Omental fat pad (tissue), 4 donors: ENCODE data around the gene FGD3. TPM values are rescaled to one million over a fixed set of nuclear protein-coding genes. Genes with fewer than 3 reads are reported as not detected.

ENCODE experiments used
- ATAC-seq: fragments of 150-250 bp; one replicate; pipeline ENCODE4 v1.9.1; 2016; ENCODE audit warnings: mild to moderate bottlenecking, moderate library complexity; ENCODE audit not compliant: low FRiP score
- DNase-seq: peaks from one replicate; pipeline ENCODE4 v3.0.0-alpha.2; 2019; ENCODE audit warnings: low spot score
- total RNA-seq, 4 donors: library from RNA; depleted of rRNA; stranded (reverse); fragments of >200 nt; gene quantifications; one replicate each; pipeline ENCODE4 v1.1.0, GENCODE V29; 2016
- TF ChIP-seq, protein P1 (sequence below), 3 donors: fragments of 450-650 bp; IDR thresholded peaks; one replicate each; pipeline ENCODE4 v1.5.1; 2016 to 2017; ENCODE audit warnings: antibody characterized with exemption in 3 of 3, mild to moderate bottlenecking in 3 of 3, moderate library complexity in 2 of 3

The FGD3 gene
- total RNA-seq, 4 donors from 2014 or later = 5.4 to 26.5 (median 8.9) TPM

DNA sequence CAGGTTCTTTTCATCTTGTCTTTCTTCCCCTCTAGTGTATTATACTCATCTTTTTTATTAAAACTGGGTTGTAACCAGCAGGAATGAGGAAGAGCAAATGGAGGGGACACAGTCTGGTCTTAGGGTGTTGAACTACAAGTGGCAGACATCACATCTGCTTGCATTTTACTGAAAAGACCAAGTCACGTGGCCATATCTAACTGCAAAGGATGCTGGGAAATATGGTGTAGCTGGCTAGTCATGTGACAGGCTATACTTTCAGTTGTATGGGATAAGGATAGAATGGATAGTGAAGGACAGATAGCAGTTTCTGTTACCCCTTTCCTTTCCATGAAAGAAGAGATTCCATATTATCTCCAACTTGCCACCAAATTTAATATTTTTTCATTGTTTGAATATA lies 13.0 kb upstream of the FGD3 start:
- DNase-seq (no peak), ATAC-seq (no peak)
- TF ChIP-seq, protein P1, sequence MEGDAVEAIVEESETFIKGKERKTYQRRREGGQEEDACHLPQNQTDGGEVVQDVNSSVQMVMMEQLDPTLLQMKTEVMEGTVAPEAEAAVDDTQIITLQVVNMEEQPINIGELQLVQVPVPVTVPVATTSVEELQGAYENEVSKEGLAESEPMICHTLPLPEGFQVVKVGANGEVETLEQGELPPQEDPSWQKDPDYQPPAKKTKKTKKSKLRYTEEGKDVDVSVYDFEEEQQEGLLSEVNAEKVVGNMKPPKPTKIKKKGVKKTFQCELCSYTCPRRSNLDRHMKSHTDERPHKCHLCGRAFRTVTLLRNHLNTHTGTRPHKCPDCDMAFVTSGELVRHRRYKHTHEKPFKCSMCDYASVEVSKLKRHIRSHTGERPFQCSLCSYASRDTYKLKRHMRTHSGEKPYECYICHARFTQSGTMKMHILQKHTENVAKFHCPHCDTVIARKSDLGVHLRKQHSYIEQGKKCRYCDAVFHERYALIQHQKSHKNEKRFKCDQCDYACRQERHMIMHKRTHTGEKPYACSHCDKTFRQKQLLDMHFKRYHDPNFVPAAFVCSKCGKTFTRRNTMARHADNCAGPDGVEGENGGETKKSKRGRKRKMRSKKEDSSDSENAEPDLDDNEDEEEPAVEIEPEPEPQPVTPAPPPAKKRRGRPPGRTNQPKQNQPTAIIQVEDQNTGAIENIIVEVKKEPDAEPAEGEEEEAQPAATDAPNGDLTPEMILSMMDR (IDR thresholded peaks at IDR 0.05) = no peak

DNA sequence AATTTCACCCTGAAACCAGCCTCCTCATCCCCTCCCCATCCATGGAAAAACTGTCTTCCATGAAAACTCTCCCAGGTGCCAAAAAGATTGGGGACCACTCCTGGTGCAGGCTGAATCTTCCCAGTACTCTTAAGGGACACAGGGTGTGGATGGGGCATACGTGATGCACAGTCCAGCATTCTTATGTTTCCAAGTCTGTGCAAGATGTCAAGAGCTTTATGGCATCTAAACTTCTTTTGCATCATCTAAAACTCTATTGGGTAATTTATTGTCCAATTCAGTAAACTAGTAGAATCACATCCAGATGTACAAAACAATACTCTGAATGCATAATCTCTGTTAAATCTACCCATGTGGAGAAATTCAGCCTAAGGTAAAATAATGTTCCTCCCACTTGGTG lies 9.3 kb upstream of the FGD3 start:
- DNase-seq = no peak
- ATAC-seq = no peak
- TF ChIP-seq, protein P1 (IDR thresholded peaks at IDR 0.05) = no peak

DNA sequence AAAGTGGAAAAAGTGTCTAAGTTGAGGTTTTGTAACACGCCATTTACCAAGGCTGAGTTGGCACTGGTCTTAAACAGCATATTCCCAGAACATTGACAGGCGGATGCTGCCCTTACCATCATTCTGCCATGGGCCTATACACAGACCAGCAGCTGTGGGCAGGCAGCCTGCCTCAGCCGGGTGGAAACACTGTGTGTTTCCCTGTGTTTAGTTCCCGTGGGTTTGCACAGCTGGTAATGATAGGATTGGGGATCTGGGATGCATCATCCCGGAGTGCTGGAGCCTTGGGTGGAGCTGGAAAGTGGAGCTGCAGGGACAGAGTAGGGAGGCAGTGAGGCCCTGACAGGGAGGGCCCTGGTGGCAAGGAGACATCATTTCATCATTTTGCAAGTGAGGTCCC lies 5.5 kb upstream of the FGD3 start:
- ATAC-seq (no peak), DNase-seq (no peak)
- TF ChIP-seq, protein P1 (IDR thresholded peaks at IDR 0.05) = no peak

DNA sequence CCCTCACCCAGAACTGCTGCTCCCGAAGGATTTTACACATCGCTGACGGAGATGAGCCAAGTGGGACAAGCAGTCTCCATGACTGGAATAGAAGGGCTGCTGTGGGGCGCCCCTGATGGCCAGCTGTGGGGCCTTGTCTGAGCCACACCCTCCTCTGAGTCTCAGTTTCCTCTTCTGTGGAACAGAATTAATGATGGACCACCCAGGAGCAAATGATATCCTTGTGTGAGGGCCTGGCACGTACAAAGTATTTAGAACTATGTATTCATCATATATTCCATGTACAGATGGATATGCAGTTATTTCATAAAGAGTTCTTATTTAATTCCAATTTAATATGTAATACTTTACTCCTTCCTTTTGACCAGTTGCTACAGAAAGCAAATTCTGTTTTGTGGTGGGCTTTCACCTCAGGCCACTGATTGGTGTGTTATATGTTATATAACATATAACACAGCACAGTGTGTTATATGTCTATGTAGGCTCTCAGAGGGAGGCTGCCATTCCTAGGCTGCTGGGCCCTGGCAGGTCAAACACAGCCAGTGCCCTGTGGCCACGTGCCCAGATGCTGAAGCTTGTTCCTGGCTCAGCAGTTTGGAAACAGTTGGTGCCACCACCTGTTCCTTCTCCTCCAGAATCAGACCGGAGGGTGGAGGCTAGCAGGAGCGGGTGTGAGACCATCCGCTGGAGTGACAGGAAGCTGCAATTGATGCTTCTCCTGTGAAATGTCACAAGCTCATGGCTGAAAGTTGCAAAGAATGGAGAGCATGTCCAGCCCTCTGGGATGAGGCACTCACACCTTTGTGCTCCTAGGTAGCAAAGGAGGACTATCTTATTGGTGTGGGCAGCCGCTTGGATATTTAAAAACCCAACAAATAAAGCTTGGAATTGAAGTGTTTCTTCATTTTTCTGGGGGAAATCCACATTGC lies 4.4 kb upstream of the FGD3 start:
- DNase-seq = no peak
- TF ChIP-seq, protein P1 (IDR thresholded peaks at IDR 0.05) = no peak
- no peak for ATAC-seq

DNA sequence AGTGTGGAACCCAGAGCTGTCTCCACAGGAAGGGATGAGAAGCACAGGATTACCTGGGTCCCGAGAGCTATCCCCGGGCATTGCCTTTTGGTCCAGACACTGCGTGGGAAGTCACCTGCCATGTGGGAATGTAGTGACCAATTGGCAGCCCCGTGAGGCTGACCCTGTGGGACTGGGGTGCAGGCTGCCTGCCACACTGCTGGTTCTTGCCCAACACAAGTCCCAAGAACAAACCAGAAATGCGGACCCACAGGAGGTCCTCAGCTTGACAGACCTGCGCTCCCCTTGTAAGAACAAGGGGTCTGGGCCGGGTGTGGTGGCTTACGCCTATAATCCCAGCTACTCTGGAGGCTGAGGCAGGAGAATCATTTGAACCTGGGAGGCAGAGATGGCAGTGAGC lies 2.4 kb upstream of the FGD3 start:
- ATAC-seq (no peak), DNase-seq (no peak)
- TF ChIP-seq, protein P1 (IDR thresholded peaks at IDR 0.05) = no peak

DNA sequence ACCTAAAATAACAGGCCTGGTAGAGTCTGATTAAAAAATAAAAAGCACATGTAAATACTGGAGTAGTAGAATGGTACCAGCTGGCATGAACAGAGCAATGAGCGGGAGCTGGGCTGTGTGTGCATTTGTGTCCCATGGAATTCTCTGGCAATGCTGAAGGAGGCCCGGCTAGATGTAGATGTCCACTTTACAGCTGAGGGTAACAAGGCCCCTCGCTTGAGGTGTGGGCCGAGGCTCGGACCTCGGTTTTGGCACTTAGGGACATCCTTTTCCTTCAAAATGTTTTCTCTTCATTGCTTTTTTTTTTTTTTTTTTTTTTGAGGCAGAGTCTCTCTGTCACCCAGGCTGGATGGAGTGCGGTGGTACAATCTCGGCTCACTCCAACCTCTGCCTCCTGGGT lies 1.5 kb upstream of the FGD3 start:
- DNase-seq (no peak), ATAC-seq (no peak)
- TF ChIP-seq, protein P1 (IDR thresholded peaks at IDR 0.05) = no peak

DNA sequence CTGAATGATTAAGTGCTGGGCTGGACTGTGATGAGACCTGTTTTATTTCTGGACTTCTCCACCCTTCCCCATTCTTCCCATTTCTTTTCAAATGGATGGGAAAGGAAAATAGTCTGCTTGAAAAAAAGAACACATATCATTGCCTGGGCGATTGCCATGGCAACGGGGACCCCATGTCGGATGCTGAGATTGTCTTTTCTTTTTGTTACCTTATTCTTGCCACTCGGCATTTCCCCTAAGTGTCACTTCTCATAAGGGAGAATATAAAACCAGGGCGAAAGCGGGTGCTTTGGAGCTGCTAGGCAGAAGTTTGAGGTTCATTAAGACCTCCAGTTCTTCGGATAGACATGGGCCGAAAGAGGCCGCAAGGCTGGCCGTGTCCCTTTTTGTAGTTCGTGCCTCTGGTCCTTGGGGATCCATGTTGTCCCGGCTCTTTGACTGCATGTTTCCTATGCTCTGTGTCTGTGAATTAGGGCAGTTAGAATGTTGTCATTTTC lies 763 bp downstream of the FGD3 start:
- DNase-seq = no peak
- ATAC-seq = no peak

More for the DNA sequence above, 763 bp downstream of the FGD3 start:
- TF ChIP-seq, protein P1 (IDR thresholded peaks at IDR 0.05) = no peak
